Fibroblast of lung (primary cell): ENCODE data around the gene FAM13C.

ENCODE experiments used
- CTCF ChIP-seq, 2 donors: IDR thresholded peaks in 1 of 2; conservative IDR thresholded peaks in 1 of 2; 1 replicate in 1 of 2; 2 replicates in 1 of 2; pipeline ENCODE4 v1.5.1; 2011 to 2012; ENCODE audit warnings: low read length in 2 of 2, control low read depth in 1 of 2, inconsistent platforms in 1 of 2, low read depth in 1 of 2, mild to moderate bottlenecking in 1 of 2
- EZH2 ChIP-seq: IDR thresholded peaks from 2 replicates; pipeline ENCODE4 v1.5.1; 2012; ENCODE audit warnings: low read length, control low read depth, mild to moderate bottlenecking; ENCODE audit errors: missing control alignments

GRCh38 chr10:59285848-59286247 lies 76.5 kb downstream of the FAM13C start:
- TF ChIP-seq CTCF (conservative IDR thresholded peaks at IDR 0.05 in 1 of 2, IDR thresholded peaks at IDR 0.05 in 1 of 2; ENCODE audit: low read depth in 1 of 2, low read length in 2 of 2) (no peak), EZH2 (no peak)
